ENCODE measurements around the gene FAM107B.

FAM107B gene

DNA sequence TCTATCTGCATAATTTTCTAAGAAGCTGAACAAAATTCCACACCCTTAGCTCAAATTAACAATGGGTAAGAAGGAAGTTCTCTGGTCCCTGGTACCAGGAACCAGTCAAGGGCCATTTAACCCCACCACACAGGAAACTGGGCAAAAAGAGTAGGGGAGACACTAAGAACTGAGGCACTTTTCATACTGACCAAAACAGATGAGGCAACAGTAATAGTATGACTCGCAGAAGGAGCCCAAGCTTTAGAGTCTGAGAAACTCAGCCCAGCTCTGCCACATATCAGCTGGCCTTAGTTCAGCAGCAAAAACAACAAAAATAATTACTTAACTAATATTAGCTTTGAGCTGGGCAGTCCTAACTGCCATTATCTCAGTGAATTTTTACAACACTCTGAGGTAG is 221.2 kb downstream of the FAM107B start:
- DNase-seq: peak; percentile 69

- DNase-seq: no peak
These were observed 222.7 kb downstream of the FAM107B start for GRCh38 chr10:14552015-14552414.

DNA sequence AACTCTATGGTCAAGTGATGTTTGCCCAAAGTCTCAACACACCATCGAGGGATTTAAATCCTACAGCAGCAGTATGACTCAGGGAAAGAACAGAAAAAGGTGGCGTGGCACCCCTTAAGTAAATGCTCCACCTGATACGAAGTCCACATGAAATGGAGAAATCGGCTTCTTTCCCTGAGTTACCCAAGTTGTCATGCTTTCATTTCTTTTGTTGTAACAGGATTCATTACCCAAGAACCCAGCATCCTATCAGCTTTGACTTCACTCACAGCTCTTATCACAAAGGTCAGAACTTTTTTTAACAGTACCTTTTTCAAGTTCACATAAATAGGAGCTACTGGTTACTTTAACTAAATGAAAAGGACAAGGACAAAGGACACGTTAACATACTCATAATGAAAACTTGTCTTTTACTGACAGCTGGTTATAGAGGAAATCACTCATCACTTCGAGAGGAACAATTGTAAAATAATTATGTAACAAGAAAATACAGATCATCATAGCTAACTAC is 224.2 kb downstream of the FAM107B start:
- DNase-seq: no peak

GRCh38 chr10:14549496-14549895 is 225.2 kb downstream of the FAM107B start:
- DNase-seq: no peak

DNA sequence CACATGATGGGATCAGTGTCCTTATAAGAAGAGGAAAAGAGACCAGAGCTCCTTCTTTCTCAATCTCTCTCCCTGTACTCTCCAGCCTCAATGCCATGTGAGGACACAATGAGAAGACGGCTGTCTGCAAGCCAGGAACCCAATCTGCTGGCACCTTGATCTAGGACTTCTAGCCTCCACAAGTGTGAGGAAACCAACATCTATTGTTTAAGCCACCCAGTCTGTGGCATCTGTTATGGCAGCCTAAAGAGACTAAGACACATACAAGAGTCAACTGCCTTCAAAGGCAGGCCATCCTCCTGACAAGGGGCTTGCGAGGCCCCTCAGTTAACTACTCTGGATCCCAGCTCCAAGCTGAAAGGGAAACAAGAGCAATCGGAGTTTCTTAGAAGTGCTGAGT is 225.7 kb downstream of the FAM107B start:
- DNase-seq: no peak

DNA sequence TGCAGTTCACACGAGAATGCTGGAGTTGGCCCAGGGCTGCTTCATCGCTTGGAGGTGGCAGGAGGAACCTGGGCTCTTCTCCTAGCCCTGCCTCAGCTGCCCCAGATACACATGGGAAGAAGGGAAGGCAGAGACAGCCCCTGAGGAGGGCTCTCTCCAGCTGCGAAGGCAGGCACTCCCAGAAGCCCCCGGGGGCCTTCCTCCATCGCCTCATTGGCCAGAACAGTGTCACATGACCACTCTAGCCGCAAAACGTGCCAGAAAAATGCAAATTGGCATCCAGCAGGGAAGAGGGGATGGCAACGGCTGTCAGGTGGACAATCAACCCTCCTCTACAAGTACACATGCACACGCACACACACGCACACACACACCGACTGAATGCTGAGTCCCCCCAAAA is 226.2 kb downstream of the FAM107B start:
- no peak for DNase-seq

GRCh38 chr10:14547816-14548215 is 226.9 kb downstream of the FAM107B start:
- no peak for DNase-seq

GRCh38 chr10:14545827-14546226 is 228.9 kb downstream of the FAM107B start:
- DNase-seq: peak; percentile 56

DNA sequence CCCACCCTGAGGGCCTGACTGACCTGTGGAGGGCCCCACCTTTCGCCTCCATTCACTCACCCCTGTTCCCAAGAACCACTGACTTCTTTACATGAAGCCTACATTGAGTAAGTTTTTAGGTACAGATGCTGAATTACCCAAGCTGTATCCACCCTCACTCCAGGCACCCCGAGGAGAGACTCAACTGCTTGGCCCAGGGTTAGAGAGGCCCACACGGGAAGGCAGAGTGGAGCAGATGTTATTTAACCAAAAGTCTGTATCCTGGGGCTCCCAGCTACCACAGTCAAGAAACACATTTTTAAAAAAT is 230.8 kb downstream of the FAM107B start:
- no peak for DNase-seq

- no peak for DNase-seq
These were observed 231.4 kb downstream of the FAM107B start for GRCh38 chr10:14543046-14543903.

GRCh38 chr10:14541379-14541778 is 233.3 kb downstream of the FAM107B start:
- DNase-seq: no peak

DNA sequence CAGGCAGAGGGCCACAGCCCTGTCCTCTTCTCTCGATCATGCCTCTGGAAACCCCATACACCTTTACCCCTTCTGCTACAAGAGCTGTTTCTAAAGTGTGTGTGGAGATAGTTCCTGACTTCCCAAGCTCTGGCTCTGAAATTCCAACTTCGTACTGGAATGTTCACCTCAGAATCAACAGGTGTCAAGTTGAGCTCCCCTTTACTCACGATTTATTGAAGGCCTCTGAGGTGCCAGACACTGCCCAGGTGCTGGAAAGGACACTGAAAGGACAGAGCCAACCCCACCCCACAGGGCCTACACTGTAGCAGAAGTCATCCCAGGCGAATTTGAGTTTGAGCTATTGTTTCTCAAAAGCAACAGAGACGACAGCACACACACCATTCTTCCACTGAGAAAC is 234.1 kb downstream of the FAM107B start:
- DNase-seq: no peak

DNA sequence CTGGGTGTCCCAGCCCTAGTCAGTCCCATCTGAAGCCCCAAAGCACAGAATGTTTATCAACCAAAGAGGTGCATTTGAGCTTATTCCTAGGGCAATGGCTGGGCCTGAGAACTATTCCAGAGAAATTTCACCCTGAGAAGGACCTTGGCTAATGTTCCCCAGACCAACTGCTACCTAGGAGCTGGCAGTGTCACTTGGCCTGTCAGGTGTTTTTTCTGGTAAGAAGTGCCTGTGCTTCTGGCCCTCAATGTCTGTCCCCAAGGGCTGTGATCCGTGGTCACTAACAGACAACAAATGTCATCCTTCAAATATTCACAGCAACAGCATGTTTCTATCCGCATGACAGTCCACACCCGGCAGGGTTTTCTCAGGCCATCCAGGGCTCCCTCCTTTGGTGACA is 234.6 kb downstream of the FAM107B start:
- no peak for DNase-seq

DNA sequence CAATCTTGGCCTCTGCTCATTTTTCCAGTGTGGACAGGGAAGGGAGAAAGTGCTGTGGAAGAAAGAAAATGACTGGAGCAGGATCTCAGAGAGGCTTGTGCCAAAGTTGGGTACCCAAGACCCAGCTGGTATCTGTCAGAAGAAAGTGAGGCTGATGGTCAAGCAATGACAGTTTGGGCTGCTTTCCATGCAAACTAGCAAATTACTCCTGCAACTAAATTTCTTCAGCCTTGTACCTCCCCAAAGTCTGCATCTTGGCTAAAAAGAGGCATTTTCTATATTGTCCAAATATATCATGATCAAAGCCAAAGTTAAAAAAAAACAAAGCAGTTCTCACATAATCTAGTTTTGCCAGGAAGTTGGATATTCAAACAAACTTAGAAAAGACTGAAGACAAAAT is 235.5 kb downstream of the FAM107B start:
- no peak for DNase-seq

GRCh38 chr10:14536241-14537213 is 238.2 kb downstream of the FAM107B start:
- peak; percentile 68 for DNase-seq

DNA sequence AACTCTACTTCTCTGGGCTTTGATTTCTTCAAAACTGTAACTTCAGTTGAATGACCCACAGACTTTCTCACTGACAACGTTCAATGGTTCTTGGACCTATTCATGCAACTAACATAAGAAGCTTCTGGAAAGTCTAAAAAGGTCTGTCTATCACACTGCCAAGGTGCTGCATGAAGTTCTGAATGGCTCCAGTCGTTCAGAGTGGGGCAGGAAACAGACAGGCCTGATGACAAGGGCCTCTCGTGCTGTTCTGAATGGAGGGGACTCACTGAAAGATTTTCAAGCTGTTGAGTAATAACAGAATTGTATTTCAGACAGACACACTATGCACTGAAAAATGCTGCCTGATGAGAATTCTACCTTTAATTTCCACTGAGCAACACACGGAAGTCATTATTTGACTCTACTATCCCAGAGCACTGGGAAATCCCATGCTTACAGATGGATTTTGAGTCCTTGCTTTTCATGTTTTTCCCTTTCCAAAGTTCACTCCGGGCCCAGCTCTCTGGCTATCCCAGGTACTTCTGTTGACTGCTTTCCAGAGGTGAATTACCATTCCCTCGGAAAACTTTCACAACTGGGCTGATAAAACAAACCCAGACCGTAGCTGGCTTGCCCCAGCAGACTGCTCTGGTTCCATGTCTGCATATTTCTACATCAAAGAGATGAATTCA is 239.1 kb downstream of the FAM107B start:
- DNase-seq: no peak

DNA sequence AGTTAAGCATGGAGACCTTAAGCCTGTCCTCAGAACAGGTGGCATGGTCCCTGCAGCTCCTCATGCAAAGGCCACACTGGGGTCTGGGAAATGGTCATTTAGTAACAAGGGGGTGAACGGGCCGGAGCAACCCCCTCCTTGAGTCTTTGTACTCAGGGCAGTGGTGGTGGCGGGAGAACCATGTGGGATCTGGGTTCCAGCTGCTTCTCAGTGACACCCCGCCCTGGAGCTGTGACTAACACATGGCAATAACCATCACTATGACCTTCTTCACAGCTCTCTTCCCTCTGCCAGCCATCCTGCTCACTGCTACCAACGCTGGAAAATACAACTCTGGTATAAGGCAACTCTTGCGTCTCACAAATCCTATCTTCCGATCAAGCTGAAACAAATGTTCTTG is 240.5 kb downstream of the FAM107B start:
- no peak for DNase-seq

- no peak for DNase-seq
These were observed 241.4 kb downstream of the FAM107B start for GRCh38 chr10:14533295-14533694.

DNA sequence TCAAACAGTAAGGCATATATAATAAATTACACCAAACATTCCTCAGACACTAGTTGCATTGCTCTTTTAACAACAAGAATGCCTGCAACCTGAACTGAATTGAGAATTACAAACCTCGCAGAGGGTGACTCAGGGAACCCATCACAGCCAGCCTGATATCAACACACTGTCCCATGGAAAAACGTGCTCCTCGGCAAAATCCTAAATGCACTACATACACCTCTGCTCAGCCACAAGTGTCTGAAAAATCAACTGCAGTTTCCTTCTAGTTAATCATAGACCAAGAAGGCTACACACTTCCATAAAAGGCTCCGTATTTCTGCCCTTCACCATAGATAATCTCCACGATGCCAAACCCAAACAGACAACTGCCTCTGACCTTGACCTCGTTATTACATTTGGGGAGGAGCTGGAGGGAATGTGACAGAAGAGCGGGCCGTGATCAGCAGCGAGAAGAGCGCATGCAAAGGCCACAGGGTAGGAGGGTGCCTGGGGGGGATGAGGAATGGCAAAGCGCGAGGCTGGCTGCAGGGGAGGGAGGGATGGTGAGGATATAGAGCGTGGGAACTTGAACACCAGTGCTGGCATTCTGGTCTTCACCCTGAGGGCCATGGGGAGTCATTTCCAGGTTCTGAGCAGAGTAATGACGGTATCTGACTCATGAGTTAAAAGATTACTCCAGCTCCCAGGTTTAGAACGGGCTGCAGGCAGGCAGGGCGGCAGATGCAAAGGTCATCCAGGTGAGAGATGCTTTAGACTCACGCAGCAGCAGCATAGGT is 242.0 kb downstream of the FAM107B start:
- DNase-seq: peak; percentile 55

- DNase-seq: no peak
These were observed 242.7 kb downstream of the FAM107B start for GRCh38 chr10:14531974-14532373.

DNA sequence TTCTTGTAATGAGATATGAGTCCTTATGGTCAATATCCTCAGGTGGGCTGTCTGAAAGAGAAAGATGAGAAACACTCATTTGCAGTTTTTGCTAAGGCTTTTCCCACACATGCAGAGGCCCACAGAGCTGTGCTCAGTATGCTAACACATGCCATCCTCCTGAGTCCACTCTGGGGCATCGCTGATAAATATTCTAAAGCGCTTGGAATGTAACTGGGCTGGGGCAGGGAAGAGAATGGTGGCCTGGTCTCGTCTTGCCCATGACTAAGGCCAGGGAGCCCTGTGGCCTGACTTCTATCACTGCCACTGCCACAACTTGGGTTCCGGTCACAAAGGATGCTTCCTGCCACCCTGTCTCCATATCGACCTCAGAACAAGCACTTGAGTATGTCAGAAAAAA is 244.2 kb downstream of the FAM107B start:
- DNase-seq: peak; percentile 76

GRCh38 chr10:14529351-14529750 is 245.3 kb downstream of the FAM107B start:
- peak; percentile 30 for DNase-seq

Measured in fibroblast of skin of back (primary cell).